Lower leg skin (tissue), 4 donors: Measurements from ENCODE around the gene AQP2. TPM values are rescaled to one million over a fixed set of nuclear protein-coding genes. Genes with fewer than 3 reads are reported as not detected.

ENCODE experiments used
- DNase-seq, 2 donors: peaks; one replicate each; pipeline ENCODE4 v3.0.0-alpha.2; 2019; ENCODE audit warnings: low spot score in 2 of 2
- H3K4me3 ChIP-seq: fragments of 200-600 bp; sonication (generic); 2 replicates; pipeline ENCODE4 v1.5.1; 2017; ENCODE audit warnings: mild to moderate bottlenecking, low read depth; ENCODE audit not compliant: poor library complexity, severe bottlenecking
- POLR2A ChIP-seq, 2 donors: fragments of 450-650 bp; IDR thresholded peaks; one replicate each; pipeline ENCODE4 v1.6.1; 2016 to 2017; ENCODE audit warnings: antibody characterized with exemption in 2 of 2, mild to moderate bottlenecking in 1 of 2, moderate library complexity in 1 of 2
- WGBS, 2 donors: methylation state at CpG; one replicate each; pipeline ENCODE4 v1.1.5; 2018; 5-methylcytosine and 5-hydroxymethylcytosine counted together
- intact Hi-C: fragments of 100-400 bp; cut with DNase I; formaldehyde crosslinking; loops from one replicate; pipeline ENCODE4 v1.15.0; 2023; ENCODE audit warnings: low total_unique reads
- total RNA-seq, 4 donors: library from RNA; depleted of rRNA; stranded (reverse); fragments of >200 nt; gene quantifications; one replicate each; pipeline ENCODE4 v1.1.0, GENCODE V29; 2016
- TF ChIP-seq, protein P1 (sequence below), 3 donors: fragments of 450-650 bp; IDR thresholded peaks; one replicate each; pipeline ENCODE4 v1.5.1; 2016; ENCODE audit warnings: antibody characterized with exemption in 3 of 3, mild to moderate bottlenecking in 3 of 3, moderate library complexity in 2 of 3

Gene AQP2
- total RNA-seq, 4 donors from 2014 or later = 0.36 TPM; not detected in 3

DNA sequence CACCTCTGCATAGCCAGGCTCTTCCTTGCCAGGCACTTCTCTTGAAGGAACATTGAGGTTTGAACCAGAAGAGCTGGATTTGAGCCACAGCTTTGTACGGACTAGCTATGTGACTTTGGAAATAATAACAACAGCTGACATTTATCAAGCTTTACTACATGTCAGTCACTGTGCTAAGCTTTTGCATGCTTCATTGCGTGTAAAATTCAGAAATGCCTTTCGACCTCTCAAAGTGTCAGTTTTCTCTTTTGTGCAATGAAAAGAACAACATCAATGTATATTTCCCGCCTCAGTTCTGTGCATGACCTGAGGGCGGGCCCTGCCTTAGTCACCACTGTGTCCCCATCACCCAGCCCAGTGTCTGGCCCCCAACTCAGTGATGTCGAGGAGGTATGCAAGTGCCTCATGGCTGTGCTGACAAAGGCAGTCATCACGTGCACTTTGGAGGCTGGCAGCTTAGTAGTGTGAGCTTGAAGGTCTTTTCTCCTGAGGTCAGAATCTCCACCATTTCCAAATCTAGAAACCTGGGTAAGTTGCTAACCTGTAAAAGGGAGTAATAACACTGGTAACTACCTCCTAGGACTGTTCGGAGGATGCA lies 17.9 kb upstream of the AQP2 start:
- no peak for DNase-seq
- intact Hi-C loops = no loop called here
- WGBS, 2 donors = 83 to 86% methylated on average over 8 of the region's 8 CpGs
- TF ChIP-seq, protein P1, sequence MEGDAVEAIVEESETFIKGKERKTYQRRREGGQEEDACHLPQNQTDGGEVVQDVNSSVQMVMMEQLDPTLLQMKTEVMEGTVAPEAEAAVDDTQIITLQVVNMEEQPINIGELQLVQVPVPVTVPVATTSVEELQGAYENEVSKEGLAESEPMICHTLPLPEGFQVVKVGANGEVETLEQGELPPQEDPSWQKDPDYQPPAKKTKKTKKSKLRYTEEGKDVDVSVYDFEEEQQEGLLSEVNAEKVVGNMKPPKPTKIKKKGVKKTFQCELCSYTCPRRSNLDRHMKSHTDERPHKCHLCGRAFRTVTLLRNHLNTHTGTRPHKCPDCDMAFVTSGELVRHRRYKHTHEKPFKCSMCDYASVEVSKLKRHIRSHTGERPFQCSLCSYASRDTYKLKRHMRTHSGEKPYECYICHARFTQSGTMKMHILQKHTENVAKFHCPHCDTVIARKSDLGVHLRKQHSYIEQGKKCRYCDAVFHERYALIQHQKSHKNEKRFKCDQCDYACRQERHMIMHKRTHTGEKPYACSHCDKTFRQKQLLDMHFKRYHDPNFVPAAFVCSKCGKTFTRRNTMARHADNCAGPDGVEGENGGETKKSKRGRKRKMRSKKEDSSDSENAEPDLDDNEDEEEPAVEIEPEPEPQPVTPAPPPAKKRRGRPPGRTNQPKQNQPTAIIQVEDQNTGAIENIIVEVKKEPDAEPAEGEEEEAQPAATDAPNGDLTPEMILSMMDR (IDR thresholded peaks at IDR 0.05) = no peak
- no peak for TF ChIP-seq POLR2A (IDR thresholded peaks at IDR 0.05)
- H3K4me3 ChIP-seq = no peak overlapping the region

- DNase-seq = no peak
- TF ChIP-seq, protein P1 (IDR thresholded peaks at IDR 0.05) = no peak
- no peak for TF ChIP-seq POLR2A (IDR thresholded peaks at IDR 0.05)
- intact Hi-C loops = no loop called here
- WGBS, 2 donors = 84 to 85% methylated on average over 5 of the region's 5 CpGs
- no peak overlapping the region for H3K4me3 ChIP-seq
These were observed 16.7 kb upstream of the AQP2 start for GRCh38 chr12:49933796-49934195.

- no peak overlapping the region for H3K4me3 ChIP-seq
- TF ChIP-seq, protein P1 (IDR thresholded peaks at IDR 0.05) = no peak
- 88 to 92% methylated on average over 3 of the region's 3 CpGs for WGBS, 2 donors
- no peak for DNase-seq
- intact Hi-C loops = no loop called here
These were observed 16.0 kb upstream of the AQP2 start for GRCh38 chr12:49934505-49934904.

DNA sequence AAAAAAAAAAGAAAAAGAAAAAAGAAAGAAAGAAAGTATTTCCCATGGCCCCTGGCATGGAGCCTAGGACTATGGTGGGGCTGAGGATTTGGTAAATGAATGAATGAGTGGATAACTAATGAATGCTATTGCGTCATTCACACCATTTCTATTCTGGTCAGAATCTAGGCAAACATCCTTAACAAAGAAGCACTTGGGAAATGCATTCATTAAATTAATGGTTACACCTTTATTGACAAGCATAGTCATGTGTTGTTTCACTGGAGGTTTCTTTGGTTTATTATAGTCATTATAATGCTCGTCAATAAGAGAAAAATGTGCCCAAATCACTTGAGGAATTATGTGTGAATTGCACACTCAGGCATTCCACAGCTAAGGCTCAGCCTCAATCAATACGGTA lies 13.6 kb upstream of the AQP2 start:
- no peak for DNase-seq
- intact Hi-C loops = no loop called here
- TF ChIP-seq POLR2A (IDR thresholded peaks at IDR 0.05) = no peak
- TF ChIP-seq, protein P1 (IDR thresholded peaks at IDR 0.05) = no peak
- H3K4me3 ChIP-seq = no peak overlapping the region
- WGBS, 2 donors = 74 to 75% methylated on average over 3 of the region's 3 CpGs

DNA sequence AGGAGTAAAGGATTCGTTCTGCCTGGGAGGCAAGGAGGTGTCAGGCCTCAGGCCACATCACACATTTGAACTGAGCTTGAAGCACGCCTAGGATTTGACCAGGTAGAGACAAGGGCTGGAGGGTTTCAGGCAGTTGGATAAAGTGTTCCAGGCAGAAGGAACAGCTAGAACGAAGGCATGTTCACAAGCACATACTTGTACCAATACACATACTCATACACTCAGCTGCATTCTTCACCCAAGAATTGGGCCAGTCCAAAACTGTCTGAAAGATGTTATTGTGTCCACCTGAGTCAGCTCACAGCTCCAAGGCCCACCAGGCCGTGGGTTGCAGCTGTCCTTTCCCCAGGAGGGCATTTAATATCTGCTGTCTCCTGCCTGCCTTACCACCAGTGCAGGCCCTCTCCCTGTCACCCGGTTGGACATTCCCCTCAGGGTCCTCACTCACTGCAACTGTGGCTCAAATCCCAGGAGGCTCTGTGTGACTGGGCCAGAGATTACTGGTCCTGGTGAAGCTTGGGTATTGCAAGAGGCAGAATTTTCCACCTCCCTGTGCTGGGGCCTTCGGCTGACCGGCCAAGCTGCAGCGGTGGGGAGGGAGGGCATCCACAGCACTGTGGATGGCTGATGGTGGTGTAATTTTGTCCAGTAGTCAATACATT lies 12.8 kb upstream of the AQP2 start:
- no peak for DNase-seq
- no peak overlapping the region for H3K4me3 ChIP-seq
- whole genome bisulfite sequencing, 2 donors = 67 to 84% methylated on average over 7 to 8 of the region's 8 CpGs
- intact Hi-C loops = no loop called here
- TF ChIP-seq, protein P1 (IDR thresholded peaks at IDR 0.05) = no peak
- no peak for TF ChIP-seq POLR2A (IDR thresholded peaks at IDR 0.05)

DNA sequence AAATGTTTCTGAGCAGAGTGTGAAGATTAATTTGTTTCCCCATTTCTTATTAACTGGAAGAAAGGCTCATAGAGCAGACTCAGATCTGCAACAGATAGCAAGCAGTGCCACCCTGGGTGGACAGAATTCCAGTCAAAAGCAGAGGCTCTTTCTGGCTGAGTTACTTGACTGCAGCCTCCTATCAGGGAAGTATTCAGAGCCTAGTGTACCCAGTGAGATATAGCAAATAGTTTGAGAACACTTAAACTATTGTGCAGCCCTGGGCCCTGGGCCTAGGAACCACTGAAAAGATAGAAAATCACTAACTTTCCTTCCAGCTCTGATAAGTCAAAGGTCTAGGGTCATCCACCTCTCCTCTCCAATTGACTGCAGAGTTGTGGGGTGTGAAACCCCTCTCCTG lies 11.2 kb upstream of the AQP2 start:
- no peak for DNase-seq
- no peak for TF ChIP-seq POLR2A (IDR thresholded peaks at IDR 0.05)
- TF ChIP-seq, protein P1 (IDR thresholded peaks at IDR 0.05) = no peak
- intact Hi-C loops = no loop called here
- H3K4me3 ChIP-seq = no peak overlapping the region
